GM21717 (cell line): ENCODE results near the gene GPR137C.
"Not testable (repeated sequence)": the region's sequence is repeated elsewhere in the genome, so short reads cannot be mapped to it uniquely, and the experiment has no call there.

Experiments
- ATAC-seq: cut with Tn5 transposase; IDR thresholded peaks from one replicate; pipeline ENCODE4 v1.9.1; 2021; ENCODE audit warnings: mild to moderate bottlenecking, moderate library complexity; ENCODE audit not compliant: unreplicated experiment

Gene GPR137C

DNA sequence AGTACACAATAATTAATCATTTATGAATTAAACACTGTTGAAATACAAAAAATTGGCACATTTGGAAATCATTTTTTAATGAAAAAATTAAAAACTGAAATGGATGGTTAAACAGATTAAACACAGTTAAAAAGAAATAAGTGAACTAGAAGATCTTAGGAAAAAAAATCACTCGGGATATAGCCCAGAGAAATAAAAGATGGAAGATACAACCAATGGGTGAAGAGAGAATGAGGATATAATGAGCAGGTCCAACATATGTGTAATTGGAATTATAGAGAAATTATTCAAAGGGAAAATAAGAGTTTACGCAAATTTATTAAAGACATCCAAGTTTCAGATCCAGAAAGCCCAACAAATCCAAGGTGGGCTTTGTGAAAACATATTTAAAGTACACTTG is 6.1 kb downstream of the GPR137C start:
- ATAC-seq, result no peak

DNA sequence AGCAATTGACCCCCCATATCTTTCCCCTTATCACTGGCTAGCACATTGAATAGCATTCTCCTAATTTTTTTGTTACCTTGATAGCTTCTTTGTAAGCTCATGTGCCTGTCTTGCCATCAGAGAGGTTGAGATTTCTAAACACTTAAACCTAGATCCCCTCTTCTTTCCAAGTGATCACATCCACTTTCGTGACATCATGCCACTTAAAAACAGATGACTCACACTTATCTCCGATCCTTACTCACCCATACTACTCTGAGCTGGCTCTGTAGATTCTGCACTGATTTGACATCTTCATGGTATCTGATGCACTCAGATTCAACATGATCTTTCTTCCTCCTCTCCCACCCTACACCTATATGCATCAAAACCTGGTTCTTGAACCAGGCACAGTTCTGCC is 10.5 kb downstream of the GPR137C start:
- ATAC-seq, result no peak

GRCh38 chr14:52568454-52568853 is 15.8 kb downstream of the GPR137C start:
- ATAC-seq, result not testable (repeated sequence)

DNA sequence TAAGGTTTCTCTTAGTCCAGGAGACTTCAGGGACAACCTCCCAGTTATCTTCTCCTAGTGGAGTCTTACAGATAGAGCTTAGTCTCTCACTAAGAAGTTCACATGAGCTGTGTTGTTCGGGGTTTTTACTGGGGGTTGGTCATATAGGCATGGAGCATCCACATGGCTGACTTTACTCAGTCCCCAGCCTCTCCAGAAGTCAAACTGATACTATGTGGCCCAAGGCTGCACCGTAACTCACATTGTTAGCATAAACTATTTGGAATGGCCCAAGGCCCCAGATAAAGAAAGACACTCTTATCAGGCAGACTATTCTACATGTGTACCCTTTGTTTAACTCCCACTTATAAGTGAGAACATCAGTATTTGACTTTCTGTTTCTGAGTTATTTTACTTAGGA is 23.2 kb downstream of the GPR137C start:
- ATAC-seq, result no peak

DNA sequence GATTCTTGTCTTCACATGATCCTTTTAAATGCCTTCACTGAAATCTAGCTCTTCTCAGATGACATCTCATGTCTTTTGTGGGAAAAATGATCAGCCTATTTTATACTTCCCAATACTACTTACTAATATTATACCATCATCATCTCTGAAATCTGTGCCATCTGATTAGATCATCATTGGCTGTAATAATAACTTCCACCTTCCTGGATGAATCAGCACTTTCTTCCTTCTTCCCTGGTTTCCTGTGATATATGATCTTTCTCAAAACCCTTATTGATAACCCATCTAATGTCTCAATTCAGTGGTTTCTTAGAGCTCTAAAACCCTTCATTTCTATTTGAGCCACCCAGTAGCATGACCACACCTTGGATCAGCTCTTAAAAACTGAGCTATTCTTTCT is 30.9 kb downstream of the GPR137C start:
- no peak for ATAC-seq

GRCh38 chr14:52589646-52590045 is 37.0 kb downstream of the GPR137C start:
- ATAC-seq, result no peak

GRCh38 chr14:52590318-52590717 is 37.7 kb downstream of the GPR137C start:
- ATAC-seq, result no peak

- ATAC-seq, result no peak
Measured at GRCh38 chr14:52596320-52596719, 43.7 kb downstream of the GPR137C start.

- ATAC-seq, result no peak
Measured at GRCh38 chr14:52596861-52597260, 44.2 kb downstream of the GPR137C start.

DNA sequence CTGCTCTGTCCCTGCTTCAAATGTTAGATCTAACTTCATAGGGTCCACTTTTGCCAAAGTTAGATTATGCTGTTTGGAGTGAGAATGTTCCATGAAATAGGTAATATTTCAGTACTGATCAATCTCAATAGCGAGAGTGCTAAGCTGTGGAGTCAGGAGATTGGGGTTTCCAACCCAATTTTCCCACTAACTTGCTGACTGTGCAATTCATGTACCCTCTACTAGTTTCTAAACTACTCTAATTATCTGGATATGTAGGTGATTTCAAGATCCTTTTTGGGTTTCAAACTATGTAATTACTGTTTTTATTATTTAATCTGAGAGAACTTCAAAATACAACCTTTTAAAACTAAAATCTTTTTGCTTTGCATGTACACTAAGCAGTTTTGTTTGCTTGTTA is 45.9 kb downstream of the GPR137C start:
- no peak for ATAC-seq

GRCh38 chr14:52599974-52600373 is 47.3 kb downstream of the GPR137C start:
- ATAC-seq, result no peak

DNA sequence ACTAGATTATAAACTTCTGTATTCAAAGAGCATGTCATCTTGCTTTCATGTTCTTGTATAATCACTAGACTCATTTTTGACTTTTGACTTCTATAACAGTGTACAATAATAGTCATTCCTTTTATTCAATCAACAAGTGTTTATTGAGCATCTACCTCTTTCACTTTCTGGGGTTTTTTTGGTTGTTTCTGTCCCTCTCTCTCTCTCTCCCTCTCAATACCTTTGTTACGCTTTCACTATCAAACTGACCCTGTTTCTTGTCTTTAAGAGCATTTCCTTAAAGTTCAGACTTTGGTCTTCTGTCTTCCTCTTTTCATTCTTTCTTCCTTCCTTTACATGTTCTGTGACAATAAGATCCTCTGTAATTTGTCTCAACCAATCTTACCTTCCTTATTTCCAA is 49.5 kb downstream of the GPR137C start:
- peak; percentile 56 for ATAC-seq

DNA sequence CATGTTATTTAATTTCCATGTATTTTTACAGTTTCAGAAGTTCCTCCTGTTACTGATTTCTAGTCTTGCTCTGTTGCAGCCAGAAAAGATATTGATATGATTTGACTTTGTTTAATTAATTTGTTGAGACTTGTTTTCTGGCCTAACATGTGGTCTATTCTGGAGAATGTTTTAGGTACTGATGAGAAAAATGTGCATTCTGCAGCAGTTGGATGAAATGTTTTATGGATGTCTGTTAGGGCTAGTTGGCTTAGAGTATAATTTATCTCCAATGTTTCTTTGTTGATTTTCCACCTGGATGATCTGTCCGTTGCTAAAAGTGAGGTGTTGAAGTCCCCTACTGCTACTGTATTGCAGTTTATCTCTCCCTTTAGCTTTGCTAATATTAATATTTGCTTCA is 54.4 kb downstream of the GPR137C start:
- ATAC-seq, result no peak

GRCh38 chr14:52609445-52610044 is 56.9 kb downstream of the GPR137C start:
- no peak for ATAC-seq

- ATAC-seq, result no peak
Measured at GRCh38 chr14:52610187-52610586, 57.6 kb downstream of the GPR137C start.

DNA sequence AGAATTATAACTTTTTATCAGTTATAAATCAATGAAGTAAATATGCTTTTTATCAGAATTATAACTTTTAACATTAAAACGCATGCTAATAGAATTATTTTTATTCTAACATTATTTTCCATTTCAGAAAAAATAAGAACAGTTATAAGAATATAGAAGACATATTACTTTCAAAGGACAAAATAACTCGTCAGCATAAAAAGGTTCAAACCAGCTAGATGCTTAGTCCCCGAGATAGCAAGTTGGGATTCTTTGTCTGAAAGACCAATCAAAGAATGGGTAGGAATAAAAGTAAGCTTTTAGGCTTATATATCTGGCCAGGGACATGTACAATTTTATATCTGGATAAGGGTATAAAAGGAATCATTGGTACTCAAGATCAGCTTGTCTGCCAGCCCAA is 66.0 kb downstream of the GPR137C start:
- no peak for ATAC-seq

- no peak for ATAC-seq
Measured at GRCh38 chr14:52619687-52620086, 67.1 kb downstream of the GPR137C start.

GRCh38 chr14:52640137-52640536 is 87.5 kb downstream of the GPR137C start:
- ATAC-seq, result no peak

GRCh38 chr14:52641745-52642144 is 89.1 kb downstream of the GPR137C start:
- no peak for ATAC-seq

DNA sequence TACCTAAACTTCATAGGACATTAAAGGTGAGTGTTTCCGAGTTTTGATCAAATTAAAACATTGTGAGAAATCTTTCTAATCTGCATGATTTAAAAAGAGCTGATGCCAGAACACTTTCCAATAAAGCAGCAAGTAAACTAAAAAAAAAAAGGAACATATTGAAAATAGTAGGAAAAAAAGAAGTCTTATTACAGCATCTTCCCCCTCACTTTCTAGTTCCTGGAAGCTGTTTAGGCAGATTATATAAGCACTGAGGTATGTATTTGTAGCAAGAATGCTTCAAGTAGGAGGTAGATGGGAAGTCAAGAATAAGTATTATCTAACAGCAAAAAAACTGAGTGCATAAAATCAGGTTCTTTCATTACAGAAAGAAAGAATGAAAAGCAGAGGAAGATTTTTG is 96.9 kb downstream of the GPR137C start:
- no peak for ATAC-seq

DNA sequence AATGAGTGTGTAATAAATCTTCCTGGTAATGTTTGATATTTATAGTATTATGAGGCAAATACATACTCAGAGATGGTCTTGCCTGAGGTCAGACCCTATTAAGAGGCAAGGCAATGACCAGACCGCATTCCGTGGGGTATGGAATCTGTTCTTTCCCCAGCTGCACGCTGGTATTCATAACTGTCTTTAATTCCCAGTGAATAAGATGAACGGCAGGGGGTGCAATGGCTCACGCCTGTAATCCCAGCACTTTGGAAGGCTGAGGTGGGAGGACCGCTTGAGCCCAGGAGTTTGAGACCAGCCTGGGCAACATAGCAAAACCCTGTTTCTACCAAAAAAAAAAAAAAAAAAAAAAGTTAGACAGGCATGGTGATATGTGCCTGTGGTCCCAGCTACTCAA is 98.1 kb downstream of the GPR137C start:
- ATAC-seq, result no peak

DNA sequence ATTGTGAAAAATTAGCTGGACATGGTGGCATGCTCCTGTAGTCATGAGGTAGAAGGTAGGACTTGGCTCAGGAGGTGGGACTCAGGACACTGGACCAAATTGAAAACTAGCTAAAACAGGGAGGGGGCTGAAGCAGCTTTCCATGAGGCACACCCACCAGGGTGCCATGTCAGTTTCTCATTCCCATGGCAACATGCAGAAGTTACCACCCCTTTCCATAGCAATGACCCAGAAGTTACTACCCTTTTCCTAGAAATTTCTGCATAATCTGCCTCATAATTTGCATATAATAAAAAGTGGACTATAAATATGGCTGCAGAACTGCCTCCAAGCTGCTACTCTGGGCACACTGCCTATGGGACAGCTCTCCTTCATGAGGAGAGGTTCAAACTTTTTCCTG is 104.3 kb downstream of the GPR137C start:
- no peak for ATAC-seq

DNA sequence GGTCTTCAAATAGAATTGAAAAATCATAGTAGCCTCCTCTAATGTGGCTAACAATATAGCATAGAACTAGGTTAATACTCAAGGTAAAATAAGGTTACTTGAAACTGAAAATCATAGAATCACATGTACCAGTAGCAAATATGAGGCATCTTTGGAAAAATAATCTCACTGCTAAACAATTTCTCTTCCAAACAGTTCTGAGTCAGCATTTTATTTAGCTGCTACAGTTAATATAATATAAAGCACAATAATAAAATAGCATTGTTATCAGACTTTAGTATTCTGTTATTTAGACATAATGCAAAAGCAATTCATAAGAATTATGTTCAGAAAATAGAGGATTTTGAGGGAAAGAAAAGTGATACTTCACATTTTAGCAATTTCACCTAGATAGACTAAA is 107.7 kb downstream of the GPR137C start:
- ATAC-seq, result no peak

DNA sequence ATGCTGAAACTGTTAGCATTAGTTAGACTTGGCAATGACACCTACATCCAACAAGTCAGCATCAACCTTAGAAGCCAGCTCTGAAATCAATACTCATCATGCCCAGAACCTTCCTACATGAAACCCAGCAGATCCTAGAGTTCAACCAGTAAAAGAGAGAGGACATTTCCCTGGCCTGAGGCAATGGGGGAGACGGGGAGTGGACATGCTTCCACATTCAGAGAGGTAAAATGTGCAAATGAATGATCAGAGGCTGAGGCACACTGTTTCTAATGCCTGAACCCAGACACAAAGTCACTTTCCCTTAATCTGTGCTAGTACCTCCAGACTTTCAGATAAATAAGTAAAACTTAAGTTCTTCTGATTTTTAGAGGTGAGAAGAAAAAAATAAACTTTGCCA is 108.2 kb downstream of the GPR137C start:
- no peak for ATAC-seq
